GM18951 (cell line): ENCODE measurements around the gene A3GALT2.

Experiments used
- POLR2A ChIP-seq: IDR thresholded peaks from 4 replicates; pipeline ENCODE4 v1.6.1; 2011; ENCODE audit warnings: mild to moderate bottlenecking; ENCODE audit not compliant: insufficient read length, insufficient read depth; ENCODE audit errors: extremely low read depth
- in situ Hi-C: fragments of 300-500 bp; cut with MboI; formaldehyde crosslinking; loops from one replicate; pipeline ENCODE4 v1.12.0; 2022; ENCODE audit warnings: low sequenced_read_pairs, mixed read lengths, inconsistent platforms; ENCODE audit not compliant: unreplicated experiment

The A3GALT2 gene

GRCh38 chr1:33320619-33321165 lies at the start of gene A3GALT2:
TSS of gene A3GALT2 (minus strand) at chr1:33321098. CDS start at chr1:33321098, 0 bp downstream.
- in situ Hi-C loops: no loop called here
- TF ChIP-seq POLR2A: no peak

GRCh38 chr1:33370301-33370700 lies 49.4 kb upstream of the A3GALT2 start:
- in situ Hi-C loops: no loop called here
- TF ChIP-seq POLR2A: no peak

GRCh38 chr1:33369764-33370163 lies 48.9 kb upstream of the A3GALT2 start:
- in situ Hi-C loops: loop anchor here (10.0 kb wide), 1 partner anchor 105 kb away; the partner anchor contains the start of gene ZSCAN20
- no peak for TF ChIP-seq POLR2A

DNA sequence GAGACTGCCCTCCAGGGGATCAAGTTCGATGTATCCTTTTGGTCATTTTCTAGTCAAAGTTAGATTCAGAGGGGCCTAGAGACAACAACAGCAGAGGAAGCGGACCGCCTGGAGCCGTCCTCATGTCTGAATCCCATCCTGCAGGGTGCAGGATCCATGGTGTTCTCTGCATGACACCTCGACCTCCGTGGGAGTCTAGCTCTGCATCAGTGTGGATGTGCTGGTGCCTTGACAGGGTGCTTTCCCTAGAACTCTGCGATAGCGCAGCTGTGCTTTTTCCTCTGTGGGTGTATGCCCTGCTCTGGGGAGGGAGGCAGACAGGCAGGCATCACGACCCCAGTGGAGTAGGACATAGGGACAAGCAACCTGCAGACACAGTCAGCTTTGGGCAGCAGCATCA lies 48.2 kb upstream of the A3GALT2 start:
- no peak for TF ChIP-seq POLR2A
- in situ Hi-C loops: loop anchor here (10.0 kb wide), 1 partner anchor 106 kb away; the partner anchor contains the start of gene ZSCAN20

DNA sequence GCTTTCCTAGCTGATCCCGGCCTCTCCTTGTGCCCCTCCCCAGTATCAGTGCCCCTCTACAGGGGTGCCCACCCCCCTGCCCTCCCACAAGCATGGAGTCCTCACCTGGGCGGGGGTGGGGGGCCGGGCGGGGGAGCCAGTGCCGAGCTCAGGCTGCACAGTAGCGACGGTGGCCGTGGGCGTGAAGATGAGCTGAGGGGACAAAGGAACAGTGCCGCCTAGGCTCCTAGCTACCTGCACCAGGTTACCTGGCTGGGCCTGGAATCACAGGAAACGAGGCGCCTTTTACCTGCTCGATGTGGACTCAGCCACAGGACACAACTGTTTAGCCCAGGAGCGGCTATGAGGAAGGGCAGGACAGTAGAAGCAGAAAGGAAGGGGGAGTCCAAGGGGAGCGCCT lies 47.5 kb upstream of the A3GALT2 start:
- in situ Hi-C loops: loop anchor here (10.0 kb wide), 1 partner anchor 106 kb away; the partner anchor contains the start of gene ZSCAN20
- no peak for TF ChIP-seq POLR2A

DNA sequence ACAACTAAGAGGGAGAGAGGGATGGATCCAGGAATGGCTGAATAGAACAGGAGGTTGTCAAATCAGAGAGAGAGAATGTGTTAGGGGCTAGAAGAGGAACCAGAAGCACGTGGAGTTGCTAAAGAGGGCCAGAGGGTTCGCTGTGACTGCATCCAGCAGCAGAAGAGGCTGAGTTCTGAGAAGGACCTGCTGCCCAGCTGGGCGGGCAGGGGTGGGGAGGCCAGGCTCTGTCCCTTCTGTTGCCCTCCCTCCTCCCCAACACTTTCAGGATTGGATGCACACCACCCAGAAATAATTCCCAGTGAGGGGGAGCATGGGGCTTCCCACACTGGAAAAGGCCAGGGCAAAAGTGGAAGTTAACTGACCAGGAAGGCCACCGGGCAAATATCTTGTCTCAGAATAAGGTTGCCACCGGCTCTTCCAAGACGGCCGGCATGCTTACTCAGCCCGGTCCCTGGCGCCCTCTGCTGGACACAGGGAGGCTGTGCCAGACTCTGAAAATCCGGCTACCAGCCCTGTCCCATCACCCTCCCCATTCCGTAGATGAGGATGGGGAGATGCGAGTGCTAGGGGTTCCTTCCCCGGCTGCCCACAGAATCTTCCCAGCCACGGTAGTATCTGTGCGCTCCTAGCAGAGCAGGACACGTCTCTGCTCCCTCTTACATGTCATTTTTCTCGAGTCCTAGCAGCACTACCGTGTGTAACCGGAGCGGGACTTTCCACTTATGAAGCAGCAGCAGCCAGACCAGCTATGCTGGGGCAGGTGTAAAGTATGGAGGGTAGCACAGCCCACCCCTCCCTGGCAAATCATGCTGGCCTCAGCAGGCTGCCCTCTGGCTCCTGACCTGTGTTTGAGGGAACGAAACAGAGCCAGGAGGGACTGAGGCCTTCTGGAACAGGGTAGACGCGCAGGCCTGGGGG lies 46.8 kb upstream of the A3GALT2 start:
- no peak for TF ChIP-seq POLR2A
- in situ Hi-C loops: loop anchor here (10.0 kb wide), 1 partner anchor 107 kb away; the partner anchor contains the start of gene ZSCAN20

DNA sequence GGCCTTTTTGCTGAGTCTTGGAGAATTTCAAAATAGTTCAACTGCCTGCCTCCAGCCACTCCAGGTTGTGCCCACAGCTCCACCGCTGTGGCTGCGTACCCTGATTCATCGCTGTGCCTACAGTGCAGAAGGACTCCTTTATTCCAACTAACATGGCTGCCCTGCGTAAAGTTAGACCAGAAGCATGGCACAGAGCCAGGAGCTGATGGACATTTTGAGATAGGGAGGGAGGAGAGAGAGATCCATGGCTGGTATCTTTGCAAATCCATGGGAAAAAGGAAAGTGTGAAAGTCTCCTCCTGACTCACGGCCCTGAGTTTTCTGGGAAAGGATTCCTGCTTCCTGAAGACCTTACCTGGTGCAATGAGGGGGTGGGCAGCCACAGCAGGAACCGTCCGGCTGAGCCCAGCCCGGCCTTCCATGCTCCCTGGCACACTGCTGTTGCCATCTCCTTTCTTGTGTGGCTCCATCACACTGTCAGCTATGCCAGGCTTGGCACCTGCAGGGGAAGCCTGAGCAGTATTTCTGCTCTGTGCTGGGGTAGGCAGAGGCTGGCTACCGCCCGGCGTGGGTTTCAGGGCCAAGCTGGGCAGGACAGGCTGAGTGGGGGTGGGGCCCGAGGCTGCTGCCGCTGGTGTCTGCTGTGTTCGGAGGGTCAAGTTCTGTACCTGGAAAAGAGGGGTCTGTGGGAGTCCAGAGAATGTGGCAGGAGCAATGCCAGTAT lies 46.0 kb upstream of the A3GALT2 start:
- in situ Hi-C loops: loop anchor here (10.0 kb wide), 1 partner anchor 108 kb away; the partner anchor contains the start of gene ZSCAN20
- TF ChIP-seq POLR2A: no peak

DNA sequence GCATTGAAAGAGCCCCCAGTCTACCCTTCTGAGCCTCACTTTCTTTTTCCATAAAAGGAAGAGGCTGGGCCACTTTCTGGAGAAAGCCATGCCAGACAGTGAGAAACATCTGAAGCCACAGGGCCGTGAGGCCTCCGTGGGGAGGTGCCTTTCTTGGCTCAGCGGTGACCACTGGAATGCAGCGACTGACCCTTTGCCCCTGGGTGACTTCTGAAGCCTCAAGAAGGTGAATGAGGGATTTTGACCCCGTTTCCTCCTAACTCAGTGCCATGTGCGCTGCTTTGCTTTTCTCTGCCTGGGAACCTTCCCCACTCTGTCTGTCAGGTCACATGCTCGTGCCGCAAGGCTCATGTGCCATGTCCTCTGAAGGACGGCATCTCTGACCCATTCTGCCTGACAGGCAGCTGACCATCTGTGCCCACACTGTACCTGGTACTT lies 44.7 kb upstream of the A3GALT2 start:
- no peak for TF ChIP-seq POLR2A
- in situ Hi-C loops: loop anchor here (10.0 kb wide), 1 partner anchor 109 kb away; the partner anchor contains the start of gene ZSCAN20

- TF ChIP-seq POLR2A: no peak
- in situ Hi-C loops: loop anchor here (10.0 kb wide), 1 partner anchor 110 kb away; the partner anchor contains the start of gene ZSCAN20
Measured at GRCh38 chr1:33364565-33364918, 43.6 kb upstream of the A3GALT2 start.

DNA sequence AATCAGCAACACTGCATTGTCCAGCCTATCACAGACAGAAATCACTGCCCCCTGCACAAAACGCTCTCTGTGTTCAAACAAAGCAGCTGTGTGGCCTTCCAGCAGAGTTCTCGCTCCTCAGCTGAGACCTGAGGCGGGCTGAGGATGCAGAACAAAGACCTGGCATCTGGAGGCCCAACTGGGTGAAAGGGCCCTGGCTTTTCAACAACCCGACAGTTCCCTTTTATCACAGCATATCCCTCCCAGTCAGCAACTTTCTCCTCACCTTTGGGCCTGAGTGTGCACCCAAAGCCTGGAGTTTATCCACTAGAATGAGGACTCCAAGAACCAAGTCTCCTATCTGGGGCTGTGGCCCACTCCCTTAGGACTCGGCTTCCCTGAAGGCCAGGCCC lies 42.6 kb upstream of the A3GALT2 start:
- in situ Hi-C loops: loop anchor here (10.0 kb wide), 1 partner anchor 111 kb away; the partner anchor contains the start of gene ZSCAN20
- no peak for TF ChIP-seq POLR2A

- in situ Hi-C loops: loop anchor here (10.0 kb wide), 1 partner anchor 112 kb away; the partner anchor contains the start of gene ZSCAN20
Measured at GRCh38 chr1:33363021-33363420, 42.1 kb upstream of the A3GALT2 start.

DNA sequence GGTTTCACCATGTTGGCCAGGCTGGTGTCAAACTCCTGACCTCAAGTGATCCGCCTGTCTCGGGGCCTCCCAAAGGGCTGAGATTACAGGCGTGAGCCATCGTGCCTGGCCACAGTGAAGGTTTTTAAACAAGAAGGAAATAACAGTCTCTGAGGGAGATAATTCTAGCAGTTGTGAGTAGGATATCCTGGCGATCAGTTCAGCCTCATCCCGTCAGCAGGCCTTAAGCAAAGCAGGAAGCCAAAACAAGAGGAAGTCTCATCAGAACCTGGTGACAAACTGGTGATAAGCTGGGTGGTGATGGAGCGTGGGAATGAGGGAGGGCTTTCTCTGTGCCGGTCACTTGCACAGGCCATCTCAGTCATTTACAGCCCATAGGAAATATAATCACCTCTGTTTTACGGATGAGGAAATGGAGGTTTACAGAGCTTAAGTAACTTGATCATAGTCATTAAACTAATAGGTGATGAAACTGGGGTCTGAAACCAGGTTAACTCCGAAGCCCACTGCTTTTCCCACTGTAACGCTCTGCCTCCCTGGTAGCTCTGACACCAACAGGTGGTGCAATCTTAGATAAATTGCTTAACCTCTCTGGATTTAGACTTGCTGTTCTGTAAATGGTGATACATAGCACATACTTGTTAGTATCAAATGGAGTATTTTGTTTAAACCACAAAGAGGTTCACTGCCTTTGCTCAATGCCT lies 40.8 kb upstream of the A3GALT2 start:
- in situ Hi-C loops: loop anchor here (10.0 kb wide), 1 partner anchor 113 kb away; the partner anchor contains the start of gene ZSCAN20
- TF ChIP-seq POLR2A: no peak

More at GRCh38 chr1:33363021-33363420, 42.1 kb upstream of the A3GALT2 start:
- TF ChIP-seq POLR2A: no peak

DNA sequence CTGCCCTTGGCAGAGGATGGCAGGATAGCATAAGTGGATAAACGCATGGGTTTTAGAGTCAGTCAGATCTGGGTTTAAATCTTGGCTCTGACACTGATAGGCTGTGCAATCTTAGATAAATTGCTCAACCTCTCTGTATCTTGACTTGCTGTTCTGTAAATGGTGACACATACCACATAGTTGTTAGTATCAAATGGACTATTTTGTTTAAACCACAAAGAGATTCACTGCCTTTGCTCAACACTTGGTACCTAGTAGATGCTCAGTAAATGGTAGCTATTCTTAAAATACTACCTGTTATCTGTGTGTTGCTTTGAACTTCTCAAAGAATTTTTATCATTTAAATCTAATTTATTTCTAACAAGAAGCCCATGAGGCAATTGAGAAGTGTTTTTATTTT lies 39.5 kb upstream of the A3GALT2 start:
- no peak for TF ChIP-seq POLR2A

More for the DNA sequence above, 39.5 kb upstream of the A3GALT2 start:
- in situ Hi-C loops: loop anchor here (10.0 kb wide), 1 partner anchor 114 kb away; the partner anchor contains the start of gene ZSCAN20
